ENCODE measurements around the gene RPRD1B. TPM values are rescaled to one million over a fixed set of nuclear protein-coding genes. Genes with fewer than 3 reads are reported as not detected.
A peak's percentile ranks its signal among the peaks of the same experiment; 100 is the strongest.

RPRD1B gene, protein sequence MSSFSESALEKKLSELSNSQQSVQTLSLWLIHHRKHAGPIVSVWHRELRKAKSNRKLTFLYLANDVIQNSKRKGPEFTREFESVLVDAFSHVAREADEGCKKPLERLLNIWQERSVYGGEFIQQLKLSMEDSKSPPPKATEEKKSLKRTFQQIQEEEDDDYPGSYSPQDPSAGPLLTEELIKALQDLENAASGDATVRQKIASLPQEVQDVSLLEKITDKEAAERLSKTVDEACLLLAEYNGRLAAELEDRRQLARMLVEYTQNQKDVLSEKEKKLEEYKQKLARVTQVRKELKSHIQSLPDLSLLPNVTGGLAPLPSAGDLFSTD
- total RNA-seq (24.5 and 29.3 TPM in 2 replicates), polyA plus RNA-seq (11.0 and 13.0 TPM in 2 replicates), polyA minus RNA-seq (24.7 and 25.7 TPM in 2 replicates), Bru-seq, nascent RNA (percentile 90 among the genes with signal in this experiment), BruChase-seq, experiment 1, labeled RNA remaining after a 6-hour chase (percentile 79 among the genes with signal in this experiment), BruChase-seq, experiment 2, labeled RNA remaining after a 2-hour chase (percentile 85 among the genes with signal in this experiment)
- polyA plus RNA-seq (2011; cell fraction: cytosol; rRNA removed), result 12.9 and 13.1 TPM in 2 replicates
- 26.2 and 28.8 TPM in 2 replicates for polyA plus RNA-seq (2011; cell fraction: nucleus; rRNA removed)
- 15.5 and 16.1 TPM in 2 replicates for polyA plus RNA-seq (2012)
- polyA minus RNA-seq (2011; cell fraction: cytosol; rRNA and poly(A)+ RNA removed), result 35.5 TPM
- 31.7 and 52.8 TPM in 2 replicates for polyA minus RNA-seq (2011; cell fraction: nucleus; rRNA and poly(A)+ RNA removed)
- long read RNA-seq, transcript RPRD1B-201 (7 exons, 3,874 nt), result major isoform, 13 of 25 reads
- long read RNA-seq, partial matches to known transcripts, result 1 of 25 reads
- long read RNA-seq, other reads (novel, unspliced or antisense), result 10 of 25 reads

DNA sequence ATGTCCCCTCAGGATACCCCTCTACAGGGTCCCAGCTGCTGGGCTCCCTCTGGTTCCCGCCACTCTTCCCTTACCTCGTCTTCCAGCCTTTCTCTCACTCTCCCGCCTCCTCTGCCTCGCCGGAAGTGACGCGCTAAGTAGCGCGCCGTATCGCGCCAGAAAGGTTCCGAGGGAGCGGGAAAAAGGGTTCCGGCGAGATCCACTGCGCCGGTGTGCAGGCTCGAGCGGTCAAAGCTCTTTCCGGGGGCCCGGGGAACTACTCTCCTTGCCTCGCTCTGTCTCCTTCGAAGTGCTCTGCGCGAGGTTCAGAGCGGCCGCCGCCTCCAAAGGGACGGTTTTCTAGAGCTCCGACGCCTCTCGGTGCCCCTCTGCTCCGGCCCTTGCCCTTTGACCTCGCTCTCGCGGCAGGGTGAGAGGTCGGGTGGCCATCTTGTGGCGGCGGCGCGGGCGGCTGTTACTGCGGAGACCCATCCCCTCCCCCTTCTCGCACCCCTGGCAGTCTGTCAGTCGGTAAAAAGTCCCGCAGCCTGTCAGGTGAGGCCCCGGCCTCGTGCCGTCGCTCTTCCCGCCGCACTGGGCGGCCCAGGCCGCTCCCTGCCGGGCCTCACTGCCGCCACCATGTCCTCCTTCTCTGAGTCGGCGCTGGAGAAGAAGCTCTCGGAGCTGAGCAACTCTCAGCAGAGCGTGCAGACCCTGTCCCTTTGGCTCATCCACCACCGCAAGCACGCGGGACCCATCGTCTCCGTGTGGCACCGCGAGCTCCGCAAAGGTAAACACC is at the start of gene RPRD1B, which contains the start of gene TTI1:
Gene RPRD1B, plus strand, starts transcription at position 417 of the 778 bp plus-strand sequence. Its CDS starts 202 bp downstream, at position 619.
Gene TTI1, minus strand, starts transcription at position 127 of the 778 bp plus-strand sequence. CDS start 19,640 bp downstream, outside the sequence.
- CTCF ChIA-PET, result interaction anchor here (0.8 to 2.0 kb wide), 8 partner anchors 10 to 418 kb away, joined by 3 to 15 read pairs (median 4); no protein-coding TSS in a partner anchor

More for the DNA sequence above, at the start of gene RPRD1B, which contains the start of gene TTI1:
- FAIRE-seq (peak; percentile 94), DNase-seq (ENCODE audit: low read depth, low spot score) (peak; percentile 92)
- peak within 1 kb of the TSS; percentile 73 for H2AFZ ChIP-seq (ENCODE audit: low read depth, low read length)
- H3K9me3 ChIP-seq (replicated peaks; ENCODE audit: control insufficient read depth, insufficient read depth, low read length), result no peaks in the 10 kb centered on the region
- peak within 1 kb of the TSS; percentile 84 for H3K9ac ChIP-seq (replicated peaks; ENCODE audit: extremely low read depth, insufficient read depth, low read length)
- no peaks in the 10 kb centered on the region for H3K27me3 ChIP-seq (ENCODE audit: control insufficient read depth in 2 of 2, insufficient read depth in 2 of 2, low read length in 2 of 2)
- H3K4me1 ChIP-seq (ENCODE audit: control insufficient read depth, extremely low read depth, insufficient read depth, low read length), result peaks cover 31% of the 10 kb centered on the region
- no peaks in the 10 kb centered on the region for H4K20me1 ChIP-seq (replicated peaks; ENCODE audit: control insufficient read depth, extremely low read depth, insufficient read depth, low read length)
- H3K36me3 ChIP-seq (ENCODE audit: control insufficient read depth in 2 of 2, extremely low read depth in 1 of 2, insufficient read depth in 2 of 2, low read length in 2 of 2), result peaks cover 1 to 4% of the 10 kb centered on the region in 2 experiments
- peaks cover 87% of the 10 kb centered on the region for H3K79me2 ChIP-seq (ENCODE audit: control insufficient read depth, insufficient read depth, low read length)
- POLR2A ChIA-PET, result interaction anchor here (0.6 to 0.9 kb wide), 2 partner anchors 11 to 1460 kb away, joined by 3 read pairs; partner anchors contain the start of gene TGIF2
- intact Hi-C loops (cut with micrococcal nuclease), result no loop called here
- BruUV-seq (replicated peaks), result TSS peak; percentile 43
- H3K9me1 ChIP-seq (replicated peaks; ENCODE audit: control insufficient read depth, extremely low read depth, insufficient read depth, low read length), result no peaks in the 10 kb centered on the region
- H3K4me3 ChIP-seq (replicated peaks in 1 of 3; ENCODE audit: insufficient read depth in 1 of 3, low read depth in 1 of 3, low read length in 3 of 3), result peak within 1 kb of the TSS; percentile 39 to 74 (median 64)
- no peak for TF ChIP-seq EZH2 (IDR thresholded peaks at IDR 0.05; ENCODE audit: borderline replicate concordance, low read depth, low read length, severe bottlenecking)
- TF ChIP-seq, protein P1, sequence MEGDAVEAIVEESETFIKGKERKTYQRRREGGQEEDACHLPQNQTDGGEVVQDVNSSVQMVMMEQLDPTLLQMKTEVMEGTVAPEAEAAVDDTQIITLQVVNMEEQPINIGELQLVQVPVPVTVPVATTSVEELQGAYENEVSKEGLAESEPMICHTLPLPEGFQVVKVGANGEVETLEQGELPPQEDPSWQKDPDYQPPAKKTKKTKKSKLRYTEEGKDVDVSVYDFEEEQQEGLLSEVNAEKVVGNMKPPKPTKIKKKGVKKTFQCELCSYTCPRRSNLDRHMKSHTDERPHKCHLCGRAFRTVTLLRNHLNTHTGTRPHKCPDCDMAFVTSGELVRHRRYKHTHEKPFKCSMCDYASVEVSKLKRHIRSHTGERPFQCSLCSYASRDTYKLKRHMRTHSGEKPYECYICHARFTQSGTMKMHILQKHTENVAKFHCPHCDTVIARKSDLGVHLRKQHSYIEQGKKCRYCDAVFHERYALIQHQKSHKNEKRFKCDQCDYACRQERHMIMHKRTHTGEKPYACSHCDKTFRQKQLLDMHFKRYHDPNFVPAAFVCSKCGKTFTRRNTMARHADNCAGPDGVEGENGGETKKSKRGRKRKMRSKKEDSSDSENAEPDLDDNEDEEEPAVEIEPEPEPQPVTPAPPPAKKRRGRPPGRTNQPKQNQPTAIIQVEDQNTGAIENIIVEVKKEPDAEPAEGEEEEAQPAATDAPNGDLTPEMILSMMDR (IDR thresholded peaks at IDR 0.05; ENCODE audit: extremely low read depth in 1 of 2, insufficient read depth in 1 of 2, low read depth in 1 of 2, low read length in 2 of 2), result no peak
- TF ChIP-seq POLR2A (IDR thresholded peaks at IDR 0.05; ENCODE audit: low read depth, low read length), result peak; percentile 78
- no peak for TF ChIP-seq JUN (IDR thresholded peaks at IDR 0.05; ENCODE audit: borderline replicate concordance, insufficient read depth, insufficient read length, low read depth)
- peak; percentile 71 for TF ChIP-seq POLR2AphosphoS5 (IDR thresholded peaks at IDR 0.05; ENCODE audit: insufficient read depth, low read depth, low read length)
- TF ChIP-seq, protein P2, sequence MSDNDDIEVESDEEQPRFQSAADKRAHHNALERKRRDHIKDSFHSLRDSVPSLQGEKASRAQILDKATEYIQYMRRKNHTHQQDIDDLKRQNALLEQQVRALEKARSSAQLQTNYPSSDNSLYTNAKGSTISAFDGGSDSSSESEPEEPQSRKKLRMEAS (IDR thresholded peaks at IDR 0.05; ENCODE audit: insufficient read depth, insufficient read length), result no peak
- no peak for TF ChIP-seq FOS (IDR thresholded peaks at IDR 0.05; ENCODE audit: borderline replicate concordance, insufficient read depth, low read length)
- TF ChIP-seq GATA2 (IDR thresholded peaks at IDR 0.05; ENCODE audit: insufficient read depth, insufficient read length, low read depth, low read length), result no peak
- peak within 1 kb of the TSS; percentile 73 for H3K4me2 ChIP-seq (ENCODE audit: insufficient read depth, low read length)
- dilution Hi-C loops (cut with MboI; ENCODE audit: extremely low pct_ligation_motif_present, low sequenced_read_pairs), result no loop called here
- H3K27ac ChIP-seq (ENCODE audit: insufficient read depth, low read depth, low read length), result peak within 1 kb of the TSS; percentile 75
